Activated CD4-positive, CD25-positive, alpha-beta regulatory T cell treated with anti-CD3 and anti-CD28 coated beads, Interleukin-2, amount 50 U/mL, for 24 hours (primary cell): ENCODE data around the gene ZP2.
"Not testable (repeated sequence)": the region's sequence is repeated elsewhere in the genome, so short reads cannot be mapped to it uniquely, and the experiment has no call there.

Experiments used
- ATAC-seq, 2 donors: fragments of 150-1000 bp; cut with Tn5 transposase; one replicate each; pipeline ENCODE4 v1.10.0; 2021; ENCODE audit warnings: mild to moderate bottlenecking in 1 of 2, moderate library complexity in 1 of 2

Gene ZP2

DNA sequence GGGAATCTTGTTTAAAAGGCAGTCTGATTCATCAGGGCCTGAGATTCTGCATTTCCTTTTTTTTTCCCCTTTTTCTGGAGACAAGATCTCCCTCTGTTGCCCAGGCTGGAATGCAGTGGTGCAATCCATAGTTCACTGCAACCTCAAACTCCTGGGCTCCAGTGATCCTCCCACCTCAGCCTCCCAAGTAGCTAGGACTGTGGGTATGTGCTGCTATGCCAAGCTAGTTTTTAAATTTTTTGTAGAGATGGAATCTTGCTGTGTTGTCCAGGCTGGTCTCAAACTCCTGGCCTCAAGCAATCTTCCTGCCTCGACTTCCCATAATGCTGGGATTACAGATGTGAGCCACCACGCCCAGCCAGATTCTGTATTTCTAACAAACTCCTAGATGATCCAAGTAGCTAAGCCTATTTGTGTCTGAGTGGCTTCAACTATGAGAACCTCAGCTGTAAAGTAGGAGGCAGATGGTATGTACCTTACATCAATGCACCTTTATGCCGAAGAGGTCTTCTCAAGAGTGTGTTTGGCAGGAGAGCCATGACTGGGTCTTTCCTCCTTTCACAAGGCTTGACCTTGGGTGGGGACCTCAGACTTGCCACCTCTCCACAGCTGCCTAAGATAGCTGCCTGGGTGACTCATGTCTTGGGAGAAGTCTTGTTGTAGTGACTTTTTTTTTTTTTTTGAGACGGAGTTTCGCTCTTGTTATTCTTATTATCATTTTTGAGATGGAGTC lies 42.0 kb downstream of the ZP2 start:
- no peak for ATAC-seq

GRCh38 chr16:21167929-21168602 lies 43.3 kb downstream of the ZP2 start:
- ATAC-seq = no peak

GRCh38 chr16:21167360-21167759 lies 44.0 kb downstream of the ZP2 start:
- ATAC-seq = no peak

GRCh38 chr16:21166561-21166961 lies 44.8 kb downstream of the ZP2 start:
- ATAC-seq = no peak

- no peak for ATAC-seq
Observed at GRCh38 chr16:21164521-21165168, 46.7 kb downstream of the ZP2 start.

GRCh38 chr16:21163576-21163975 lies 47.8 kb downstream of the ZP2 start:
- no peak for ATAC-seq

GRCh38 chr16:21162661-21163151 lies 48.7 kb downstream of the ZP2 start:
- no peak for ATAC-seq

DNA sequence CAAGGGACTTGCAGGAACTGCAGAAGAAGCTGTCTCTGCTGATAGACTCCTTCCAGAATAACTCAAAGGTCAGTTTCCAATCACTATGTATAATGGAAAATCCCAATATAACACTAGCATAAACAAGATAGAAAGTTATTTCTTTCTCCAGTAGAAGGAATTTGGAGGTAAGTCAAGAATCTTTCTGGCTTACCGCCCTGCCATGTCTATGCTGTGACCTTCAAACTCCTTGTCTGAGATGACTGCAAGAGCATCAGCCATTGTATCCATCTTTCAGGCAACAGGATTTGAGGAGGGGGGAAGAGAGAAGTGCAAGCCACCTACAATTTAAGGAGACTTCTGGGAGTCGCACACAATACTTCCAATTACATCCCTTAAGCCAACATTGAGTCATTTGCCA lies 50.2 kb downstream of the ZP2 start:
- no peak for ATAC-seq

DNA sequence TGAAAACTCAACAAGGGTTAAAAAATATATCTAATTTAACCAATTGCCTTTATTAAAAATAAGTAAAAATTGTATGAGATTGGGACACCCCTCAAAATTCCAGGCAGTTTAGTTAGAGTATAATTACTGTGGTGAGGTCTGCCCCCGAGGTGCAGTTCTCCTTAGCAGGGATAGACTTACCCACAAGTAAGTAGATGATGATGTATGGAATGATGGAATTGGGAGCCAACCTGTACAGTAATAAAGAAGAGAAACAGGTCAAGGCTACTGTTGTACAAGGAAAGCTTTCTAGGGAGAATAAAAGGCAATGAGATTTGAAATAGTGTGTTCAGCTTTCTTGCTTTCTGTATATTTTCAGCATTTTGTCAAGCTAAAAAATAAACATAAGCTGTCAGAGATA lies 51.1 kb downstream of the ZP2 start:
- no peak for ATAC-seq

- ATAC-seq = no peak
Observed at GRCh38 chr16:21159281-21159951, 52.0 kb downstream of the ZP2 start.

- peak; percentile 96 to 98 for ATAC-seq
Observed at GRCh38 chr16:21158208-21159110, 52.9 kb downstream of the ZP2 start, which contains the start of gene LDAF1. LDAF1 (plus strand) TSS chr16:21158674; CDS start chr16:21161183, 2,509 bp downstream.

GRCh38 chr16:21157632-21158031 lies 53.7 kb downstream of the ZP2 start:
- ATAC-seq = no peak

GRCh38 chr16:21156767-21157467 lies 54.5 kb downstream of the ZP2 start:
- ATAC-seq = no peak

DNA sequence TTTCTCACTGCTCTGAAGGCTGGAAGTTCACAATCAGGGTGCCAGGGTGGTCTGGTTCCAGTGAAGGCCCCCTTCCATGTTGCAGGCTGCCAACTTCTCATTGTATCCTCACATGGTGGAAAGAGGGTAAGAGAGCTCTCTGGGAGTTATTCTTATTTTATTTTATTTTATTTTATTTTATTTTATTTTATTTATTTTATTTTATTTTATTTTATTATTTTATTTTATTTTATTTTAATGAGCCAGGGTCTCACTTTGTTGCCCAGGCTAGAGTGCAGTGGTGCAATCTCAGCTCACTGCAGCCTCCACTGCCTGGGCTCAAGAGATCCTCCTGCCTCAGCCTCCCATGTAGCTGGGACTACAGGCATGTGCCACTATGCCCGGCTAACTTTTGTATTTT lies 55.4 kb downstream of the ZP2 start:
- not testable (repeated sequence) for ATAC-seq

- not testable (repeated sequence) for ATAC-seq
Observed at GRCh38 chr16:21153124-21153729, 58.1 kb downstream of the ZP2 start.

- ATAC-seq = not testable (repeated sequence)
Observed at GRCh38 chr16:21152160-21153030, 59.0 kb downstream of the ZP2 start.

- ATAC-seq = no peak
Observed at GRCh38 chr16:21150375-21151001, 60.9 kb downstream of the ZP2 start, which contains the start of gene DNAH3. DNAH3 (minus strand) TSS chr16:21150846; CDS start chr16:21150319, 527 bp downstream.
